H1 (cell line): ENCODE measurements around the gene RAB39B. TPM values are rescaled to one million over a fixed set of nuclear protein-coding genes. Genes with fewer than 3 reads are reported as not detected.
A peak's percentile ranks its signal among the peaks of the same experiment; 100 is the strongest.

ENCODE experiments used
- CTBP2 ChIP-seq: IDR thresholded peaks from 2 replicates; pipeline ENCODE4 v1.7.0; 2011; ENCODE audit warnings: borderline replicate concordance, mild to moderate bottlenecking, moderate library complexity, mixed read lengths, low read length; ENCODE audit not compliant: insufficient read depth, insufficient read length
- EZH2 ChIP-seq: fragments of 200-600 bp; sonication (generic); IDR thresholded peaks from 2 replicates; pipeline ENCODE4 v1.7.1; 2012; ENCODE audit warnings: low read depth, mild to moderate bottlenecking, moderate library complexity, low read length, inconsistent platforms; ENCODE audit not compliant: severe bottlenecking
- FOSL1 ChIP-seq: IDR thresholded peaks from 2 replicates; pipeline ENCODE4 v1.6.1; 2011; ENCODE audit warnings: mild to moderate bottlenecking, low read depth, low read length, moderate library complexity; ENCODE audit not compliant: insufficient read depth
- JUND ChIP-seq: IDR thresholded peaks from 2 replicates; pipeline ENCODE4 v1.6.1; 2011; ENCODE audit warnings: mild to moderate bottlenecking, improper control_type of control experiment, low read length
- SIN3A ChIP-seq, 2 experiments: IDR thresholded peaks in 1 of 2; conservative IDR thresholded peaks in 1 of 2; 2 replicates each; pipeline ENCODE4 v1.6.1; 2011 to 2012; ENCODE audit warnings: low read length in 2 of 2, improper control_type of control experiment in 1 of 2, low read depth in 1 of 2, mild to moderate bottlenecking in 1 of 2
- SRF ChIP-seq: IDR thresholded peaks from 2 replicates; pipeline ENCODE4 v1.6.1; 2011; ENCODE audit warnings: mild to moderate bottlenecking, low read depth, low read length, moderate library complexity
- TAF1 ChIP-seq: IDR thresholded peaks from 2 replicates; pipeline ENCODE4 v1.6.1; 2011; ENCODE audit warnings: mild to moderate bottlenecking, low read depth, low read length
- polyA plus RNA-seq, 7 experiments: library from polyadenylated mRNA; depleted of rRNA in 3 of 7; stranded (reverse) in 5 of 7; unstranded in 2 of 7; fragments of >200 nt in 5 of 7; fragments of 200-250 nt in 2 of 7; gene quantifications; 1 replicate in 5 of 7; 2 replicates in 1 of 7; 4 replicates in 1 of 7; pipeline versions ENCODE4 v1.2.1 to v1.2.3, GENCODE V29; 2011 to 2013; ENCODE audit warnings: missing spikeins in 2 of 7, mixed read lengths in 2 of 7
- total RNA-seq: library from RNA; stranded (reverse); fragmentation: NEBNext Ultra II Directional; extraction: Animal tissue kit (Norgen Biotek cat#: 25700); gene quantifications from 2 replicates; pipeline ENCODE4 v1.2.1, GENCODE V29; 2021
- TF ChIP-seq, protein P1 (sequence below): fragments of 300-600 bp; sonication (generic); IDR thresholded peaks from 2 replicates; pipeline ENCODE4 v1.7.1; 2012; ENCODE audit warnings: low read length, moderate library complexity, mild to moderate bottlenecking, inconsistent platforms; ENCODE audit not compliant: insufficient replicate concordance

The RAB39B gene
- total and polyA plus RNA-seq, 2 of the 8 experiments (the other 6 are each of a cell fraction or from before 2014, with no cell fraction given) = 3.1 to 9.3 TPM

DNA sequence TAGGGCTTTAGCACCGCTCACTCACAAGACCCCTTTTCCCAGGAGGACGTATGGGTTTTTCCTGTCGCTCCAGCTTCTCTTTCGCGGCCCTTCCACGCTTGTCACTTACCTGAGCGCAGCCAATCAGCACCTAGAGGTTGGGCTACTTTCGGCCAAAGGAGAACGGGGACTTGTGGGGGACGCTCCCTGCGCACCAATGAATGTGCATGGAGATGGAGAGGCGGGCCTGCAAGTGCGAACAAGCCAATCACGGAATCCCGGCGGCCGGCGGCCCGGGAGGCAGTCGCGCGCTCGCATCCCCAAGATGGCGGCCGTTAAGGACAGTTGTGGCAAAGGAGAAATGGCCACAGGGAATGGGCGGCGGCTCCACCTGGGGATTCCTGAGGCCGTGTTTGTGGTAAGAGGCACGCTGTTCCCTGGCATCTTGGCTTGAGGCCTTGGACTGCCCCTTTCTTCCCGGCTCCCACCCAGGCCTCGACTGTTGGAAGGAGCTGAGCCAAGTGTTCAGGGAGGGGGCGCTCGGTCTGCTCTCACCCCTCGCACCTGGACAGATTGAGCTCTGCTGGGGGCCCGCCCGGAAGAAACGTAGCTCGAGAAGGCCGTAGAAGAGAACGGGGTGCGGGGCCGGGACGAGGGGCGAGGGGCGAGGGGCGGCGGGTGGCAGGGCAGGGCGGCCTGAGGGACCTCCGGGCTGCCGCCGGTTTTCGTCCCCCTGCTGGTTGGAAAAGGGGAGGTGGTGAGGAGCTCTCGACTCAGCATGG, 47.9 kb downstream of the RAB39B start, which contains the start of gene VBP1 (continued):
- TF ChIP-seq, protein P1, sequence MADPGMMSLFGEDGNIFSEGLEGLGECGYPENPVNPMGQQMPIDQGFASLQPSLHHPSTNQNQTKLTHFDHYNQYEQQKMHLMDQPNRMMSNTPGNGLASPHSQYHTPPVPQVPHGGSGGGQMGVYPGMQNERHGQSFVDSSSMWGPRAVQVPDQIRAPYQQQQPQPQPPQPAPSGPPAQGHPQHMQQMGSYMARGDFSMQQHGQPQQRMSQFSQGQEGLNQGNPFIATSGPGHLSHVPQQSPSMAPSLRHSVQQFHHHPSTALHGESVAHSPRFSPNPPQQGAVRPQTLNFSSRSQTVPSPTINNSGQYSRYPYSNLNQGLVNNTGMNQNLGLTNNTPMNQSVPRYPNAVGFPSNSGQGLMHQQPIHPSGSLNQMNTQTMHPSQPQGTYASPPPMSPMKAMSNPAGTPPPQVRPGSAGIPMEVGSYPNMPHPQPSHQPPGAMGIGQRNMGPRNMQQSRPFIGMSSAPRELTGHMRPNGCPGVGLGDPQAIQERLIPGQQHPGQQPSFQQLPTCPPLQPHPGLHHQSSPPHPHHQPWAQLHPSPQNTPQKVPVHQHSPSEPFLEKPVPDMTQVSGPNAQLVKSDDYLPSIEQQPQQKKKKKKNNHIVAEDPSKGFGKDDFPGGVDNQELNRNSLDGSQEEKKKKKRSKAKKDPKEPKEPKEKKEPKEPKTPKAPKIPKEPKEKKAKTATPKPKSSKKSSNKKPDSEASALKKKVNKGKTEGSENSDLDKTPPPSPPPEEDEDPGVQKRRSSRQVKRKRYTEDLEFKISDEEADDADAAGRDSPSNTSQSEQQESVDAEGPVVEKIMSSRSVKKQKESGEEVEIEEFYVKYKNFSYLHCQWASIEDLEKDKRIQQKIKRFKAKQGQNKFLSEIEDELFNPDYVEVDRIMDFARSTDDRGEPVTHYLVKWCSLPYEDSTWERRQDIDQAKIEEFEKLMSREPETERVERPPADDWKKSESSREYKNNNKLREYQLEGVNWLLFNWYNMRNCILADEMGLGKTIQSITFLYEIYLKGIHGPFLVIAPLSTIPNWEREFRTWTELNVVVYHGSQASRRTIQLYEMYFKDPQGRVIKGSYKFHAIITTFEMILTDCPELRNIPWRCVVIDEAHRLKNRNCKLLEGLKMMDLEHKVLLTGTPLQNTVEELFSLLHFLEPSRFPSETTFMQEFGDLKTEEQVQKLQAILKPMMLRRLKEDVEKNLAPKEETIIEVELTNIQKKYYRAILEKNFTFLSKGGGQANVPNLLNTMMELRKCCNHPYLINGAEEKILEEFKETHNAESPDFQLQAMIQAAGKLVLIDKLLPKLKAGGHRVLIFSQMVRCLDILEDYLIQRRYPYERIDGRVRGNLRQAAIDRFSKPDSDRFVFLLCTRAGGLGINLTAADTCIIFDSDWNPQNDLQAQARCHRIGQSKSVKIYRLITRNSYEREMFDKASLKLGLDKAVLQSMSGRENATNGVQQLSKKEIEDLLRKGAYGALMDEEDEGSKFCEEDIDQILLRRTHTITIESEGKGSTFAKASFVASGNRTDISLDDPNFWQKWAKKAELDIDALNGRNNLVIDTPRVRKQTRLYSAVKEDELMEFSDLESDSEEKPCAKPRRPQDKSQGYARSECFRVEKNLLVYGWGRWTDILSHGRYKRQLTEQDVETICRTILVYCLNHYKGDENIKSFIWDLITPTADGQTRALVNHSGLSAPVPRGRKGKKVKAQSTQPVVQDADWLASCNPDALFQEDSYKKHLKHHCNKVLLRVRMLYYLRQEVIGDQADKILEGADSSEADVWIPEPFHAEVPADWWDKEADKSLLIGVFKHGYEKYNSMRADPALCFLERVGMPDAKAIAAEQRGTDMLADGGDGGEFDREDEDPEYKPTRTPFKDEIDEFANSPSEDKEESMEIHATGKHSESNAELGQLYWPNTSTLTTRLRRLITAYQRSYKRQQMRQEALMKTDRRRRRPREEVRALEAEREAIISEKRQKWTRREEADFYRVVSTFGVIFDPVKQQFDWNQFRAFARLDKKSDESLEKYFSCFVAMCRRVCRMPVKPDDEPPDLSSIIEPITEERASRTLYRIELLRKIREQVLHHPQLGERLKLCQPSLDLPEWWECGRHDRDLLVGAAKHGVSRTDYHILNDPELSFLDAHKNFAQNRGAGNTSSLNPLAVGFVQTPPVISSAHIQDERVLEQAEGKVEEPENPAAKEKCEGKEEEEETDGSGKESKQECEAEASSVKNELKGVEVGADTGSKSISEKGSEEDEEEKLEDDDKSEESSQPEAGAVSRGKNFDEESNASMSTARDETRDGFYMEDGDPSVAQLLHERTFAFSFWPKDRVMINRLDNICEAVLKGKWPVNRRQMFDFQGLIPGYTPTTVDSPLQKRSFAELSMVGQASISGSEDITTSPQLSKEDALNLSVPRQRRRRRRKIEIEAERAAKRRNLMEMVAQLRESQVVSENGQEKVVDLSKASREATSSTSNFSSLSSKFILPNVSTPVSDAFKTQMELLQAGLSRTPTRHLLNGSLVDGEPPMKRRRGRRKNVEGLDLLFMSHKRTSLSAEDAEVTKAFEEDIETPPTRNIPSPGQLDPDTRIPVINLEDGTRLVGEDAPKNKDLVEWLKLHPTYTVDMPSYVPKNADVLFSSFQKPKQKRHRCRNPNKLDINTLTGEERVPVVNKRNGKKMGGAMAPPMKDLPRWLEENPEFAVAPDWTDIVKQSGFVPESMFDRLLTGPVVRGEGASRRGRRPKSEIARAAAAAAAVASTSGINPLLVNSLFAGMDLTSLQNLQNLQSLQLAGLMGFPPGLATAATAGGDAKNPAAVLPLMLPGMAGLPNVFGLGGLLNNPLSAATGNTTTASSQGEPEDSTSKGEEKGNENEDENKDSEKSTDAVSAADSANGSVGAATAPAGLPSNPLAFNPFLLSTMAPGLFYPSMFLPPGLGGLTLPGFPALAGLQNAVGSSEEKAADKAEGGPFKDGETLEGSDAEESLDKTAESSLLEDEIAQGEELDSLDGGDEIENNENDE = no peak
- TF ChIP-seq EZH2 (no peak), FOSL1 (no peak), CTBP2 (no peak), TAF1 (peak; percentile 84), JUND (no peak), SIN3A (conservative IDR thresholded peaks at IDR 0.05 in 1 of 2, IDR thresholded peaks at IDR 0.05 in 1 of 2; ENCODE audit: low read depth in 1 of 2, low read length in 2 of 2) (no peak), SRF (no peak)
